SK-N-SH (cell line): ENCODE data around the gene FAM241A. TPM values are rescaled to one million over a fixed set of nuclear protein-coding genes. Genes with fewer than 3 reads are reported as not detected.
"Not testable (repeated sequence)": the region's sequence is repeated elsewhere in the genome, so short reads cannot be mapped to it uniquely, and the experiment has no call there.

Source experiments
- CTCF ChIA-PET: fragments of 300-600, 350-600 bp; formaldehyde crosslinking; extraction: SDS; loops from one replicate; lab custom pipeline; 2021; lab: Yijun Ruan, JAX
- POLR2A ChIA-PET: fragments of 350-600 bp; sonication (Branson Sonifier 250); formaldehyde crosslinking; extraction: SDS; loops from one replicate; lab custom pipeline; 2020; ENCODE audit warnings: antibody characterized with exemption, inconsistent platforms; lab: Yijun Ruan, JAX
- DNase-seq: peaks from one replicate; pipeline ENCODE4 v3.0.0; 2012
- H2AFZ ChIP-seq: fragments of 200-600 bp; sonication (generic); 2 replicates; pipeline ENCODE4 v1.8.1; 2016; ENCODE audit warnings: antibody characterized with exemption, mild to moderate bottlenecking, low read depth
- H3F3A ChIP-seq: fragments of 200-600 bp; sonication (generic); replicated peaks from 2 replicates; pipeline ENCODE3; 2016; ENCODE audit warnings: antibody characterized with exemption, mild to moderate bottlenecking; ENCODE audit not compliant: insufficient read depth
- H3K27ac ChIP-seq, 2 experiments: fragments of 200-500 bp in 1 of 2; fragments of 200-600 bp in 1 of 2; sonication (Bioruptor generic) in 1 of 2; sonication (generic), shearing (Covaris generic) in 1 of 2; 2 replicates each; pipeline versions ENCODE4 v1.5.1 to v1.6.1; 2014 to 2016; ENCODE audit warnings: low read depth in 2 of 2, inconsistent platforms in 1 of 2, low read length in 1 of 2, mild to moderate bottlenecking in 1 of 2, mixed read lengths in 1 of 2
- H3K27me3 ChIP-seq: fragments of 200-600 bp; sonication (generic), shearing (Covaris generic); 2 replicates; pipeline ENCODE4 v1.6.1; 2016; ENCODE audit warnings: mixed run types; ENCODE audit not compliant: insufficient read depth
- H3K36me3 ChIP-seq, 2 experiments: fragments of 200-500 bp in 1 of 2; fragments of 200-600 bp in 1 of 2; sonication (Bioruptor generic) in 1 of 2; sonication (generic) in 1 of 2; replicated peaks in 1 of 2; 2 replicates each; pipeline versions ENCODE3 to v1.5.1; 2014 to 2016; ENCODE audit warnings: low read length in 1 of 2, mild to moderate bottlenecking in 1 of 2; ENCODE audit not compliant: insufficient read depth in 2 of 2, control insufficient read depth in 1 of 2
- H3K4me1 ChIP-seq, 2 experiments: fragments of 200-500 bp in 1 of 2; fragments of 200-600 bp in 1 of 2; sonication (Bioruptor generic) in 1 of 2; sonication (generic), shearing (Covaris generic) in 1 of 2; 2 replicates each; pipeline versions ENCODE4 v1.5.1 to v1.6.1; 2014 to 2016; ENCODE audit warnings: low read depth in 1 of 2, low read length in 1 of 2, mixed run types in 1 of 2; ENCODE audit not compliant: insufficient read depth in 2 of 2, control insufficient read depth in 1 of 2
- H3K4me2 ChIP-seq: fragments of 200-600 bp; sonication (generic), shearing (Covaris generic); 2 replicates; pipeline ENCODE4 v1.6.1; 2017; ENCODE audit warnings: mixed run types
- H3K4me3 ChIP-seq, 2 experiments: fragments of 200-500 bp in 1 of 2; fragments of 200-600 bp in 1 of 2; sonication (Bioruptor generic) in 1 of 2; sonication (generic), shearing (Covaris generic) in 1 of 2; 2 replicates each; pipeline versions ENCODE4 v1.5.1 to v1.8.1; 2014 to 2016; ENCODE audit warnings: low read depth in 2 of 2, inconsistent platforms in 1 of 2, low read length in 1 of 2, mild to moderate bottlenecking in 1 of 2, mixed read lengths in 1 of 2, moderate library complexity in 1 of 2
- H3K79me2 ChIP-seq: fragments of 200-600 bp; sonication (generic); 2 replicates; pipeline ENCODE4 v1.8.1; 2017; ENCODE audit warnings: mild to moderate bottlenecking; ENCODE audit not compliant: insufficient read depth
- H3K9ac ChIP-seq: fragments of 200-600 bp; sonication (generic); 2 replicates; pipeline ENCODE4 v1.6.1; 2017; ENCODE audit warnings: mixed run types
- H3K9me2 ChIP-seq: fragments of 200-600 bp; sonication (generic); 2 replicates; pipeline ENCODE4 v1.6.1; 2017; ENCODE audit warnings: mixed run types
- H3K9me3 ChIP-seq: fragments of 200-600 bp; sonication (generic); 2 replicates; pipeline ENCODE4 v1.6.1; 2017; ENCODE audit warnings: mixed run types, mild to moderate bottlenecking, moderate library complexity
- H4K20me1 ChIP-seq: fragments of 200-600 bp; sonication (generic); 2 replicates; pipeline ENCODE4 v1.6.1; 2017; ENCODE audit warnings: mild to moderate bottlenecking, mixed run types; ENCODE audit not compliant: insufficient read depth
- FOXM1 ChIP-seq: IDR thresholded peaks from 2 replicates; pipeline ENCODE4 v1.4.0; 2012; ENCODE audit warnings: low read depth, mild to moderate bottlenecking
- IRF3 ChIP-seq: fragments of 150-350 bp; IDR thresholded peaks from 2 replicates; pipeline ENCODE4 v1.6.1; 2016; ENCODE audit warnings: mild to moderate bottlenecking, low read depth, low read length
- NRF1 ChIP-seq: IDR thresholded peaks from 2 replicates; pipeline ENCODE4 v1.6.1; 2012; ENCODE audit warnings: low read depth, mild to moderate bottlenecking, low read length
- RAD21 ChIP-seq: IDR thresholded peaks from 2 replicates; pipeline ENCODE4 v1.6.1; 2012; ENCODE audit warnings: mild to moderate bottlenecking, low read length
- REST ChIP-seq: IDR thresholded peaks from 2 replicates; pipeline ENCODE4 v1.6.1; 2012; ENCODE audit warnings: mild to moderate bottlenecking, low read depth, low read length, moderate library complexity
- SIN3A ChIP-seq: IDR thresholded peaks from 2 replicates; pipeline ENCODE4 v1.6.1; 2012; ENCODE audit warnings: low read depth, mild to moderate bottlenecking, low read length, moderate library complexity, borderline replicate concordance
- SMC3 ChIP-seq: IDR thresholded peaks from 2 replicates; pipeline ENCODE4 v1.6.1; 2012; ENCODE audit warnings: low read depth, low read length, improper control_type of control experiment
- TCF12 ChIP-seq: IDR thresholded peaks from 2 replicates; pipeline ENCODE4 v1.4.0; 2012
- USF1 ChIP-seq: IDR thresholded peaks from 2 replicates; pipeline ENCODE4 v1.4.0; 2012; ENCODE audit warnings: low read depth, borderline replicate concordance
- ZBTB33 ChIP-seq: IDR thresholded peaks from 2 replicates; pipeline ENCODE4 v1.4.0; 2012; ENCODE audit warnings: low read depth, borderline replicate concordance
- WGBS: methylation state at CpG from one replicate; pipeline ENCODE4 v1.1.6; 2017; ENCODE audit warnings: low lambda C conversion rate; 5-methylcytosine and 5-hydroxymethylcytosine counted together
- polyA plus RNA-seq, 3 experiments: library from polyadenylated mRNA; depleted of rRNA; stranded (reverse); fragments of >200 nt; gene quantifications; 2 replicates each; pipeline ENCODE4 v1.2.3, GENCODE V29; 2012

The FAM241A gene
- polyA plus RNA-seq, 1 of the 3 experiments (the other 2 are of a cell fraction): 0.44 TPM

- CTCF ChIA-PET, H3K9me2 ChIP-seq, H3K9ac ChIP-seq, H3F3A ChIP-seq, H3K27me3 ChIP-seq, H3K36me3 ChIP-seq, POLR2A ChIA-PET, H3K27ac ChIP-seq, H3K9me3 ChIP-seq, H4K20me1 ChIP-seq, DNase-seq, H3K4me3 ChIP-seq, H3K4me2 ChIP-seq, H3K79me2 ChIP-seq, H3K4me1 ChIP-seq, H2AFZ ChIP-seq: not testable (repeated sequence)
- 77% methylated on average over 6 of the region's 7 CpGs for WGBS
Measured at GRCh38 chr4:112208137-112209095, 63.2 kb downstream of the FAM241A start.

- no peaks in the 10 kb centered on the region; a peak in 1 of 4 replicates for H3K4me1 ChIP-seq
- no peak overlapping the region for H3K4me3 ChIP-seq
- H3K27me3 ChIP-seq: no peaks in the 10 kb centered on the region
- H4K20me1 ChIP-seq: no peaks in the 10 kb centered on the region
- CTCF ChIA-PET: no interaction called here
- no peaks in the 10 kb centered on the region for H3K36me3 ChIP-seq
- H3K9me2 ChIP-seq: no peaks in the 10 kb centered on the region
- no peak overlapping the region for H3K4me2 ChIP-seq
- H3K9me3 ChIP-seq: no peaks in the 10 kb centered on the region
- H2AFZ ChIP-seq: no peak overlapping the region
- H3K79me2 ChIP-seq: no peaks in the 10 kb centered on the region
- POLR2A ChIA-PET: no interaction called here
- 27% methylated on average over 1 of the region's 1 CpG for WGBS
- no peak for TF ChIP-seq RAD21
- TF ChIP-seq TCF12: no peak
- no peak for TF ChIP-seq IRF3
- H3K9ac ChIP-seq: no peak overlapping the region
- H3F3A ChIP-seq: no peaks in the 10 kb centered on the region
- H3K27ac ChIP-seq: no peak overlapping the region
- no peak for DNase-seq
Measured at GRCh38 chr4:112210777-112211176, 65.5 kb downstream of the FAM241A start.

GRCh38 chr4:112213091-112213490, 67.8 kb downstream of the FAM241A start:
- no peak overlapping the region for H3K27ac ChIP-seq
- no peak overlapping the region for H3K4me3 ChIP-seq
- H3K9ac ChIP-seq: no peak overlapping the region
- WGBS: 93% methylated on average over 2 of the region's 2 CpGs
- no peaks in the 10 kb centered on the region for H3K27me3 ChIP-seq
- no peak for DNase-seq
- ChIA-PET POLR2A (no interaction called here), CTCF (interaction anchor here (1.0 to 2.1 kb wide), 6 partner anchors 20 to 391 kb away, joined by 3 to 24 read pairs (median 6); partner anchors contain the start of gene AP1AR)
- H3K9me3 ChIP-seq: no peaks in the 10 kb centered on the region
- H4K20me1 ChIP-seq: no peaks in the 10 kb centered on the region
- no peaks in the 10 kb centered on the region; a peak in 1 of 4 replicates for H3K4me1 ChIP-seq
- no peaks in the 10 kb centered on the region for H3K9me2 ChIP-seq
- no peaks in the 10 kb centered on the region for H3K36me3 ChIP-seq
- H3K4me2 ChIP-seq: no peak overlapping the region
- no peaks in the 10 kb centered on the region for H3F3A ChIP-seq
- H3K79me2 ChIP-seq: no peaks in the 10 kb centered on the region
- no peak overlapping the region for H2AFZ ChIP-seq
- TF ChIP-seq SMC3: no peak
- no peak for TF ChIP-seq SIN3A
- no peak for TF ChIP-seq IRF3
- no peak for TF ChIP-seq USF1
- no peak for TF ChIP-seq ZBTB33
- no peak for TF ChIP-seq REST
- TF ChIP-seq FOXM1: no peak
- no peak for TF ChIP-seq NRF1
